HG03060 (cell line): ENCODE measurements around the gene OS9.

ENCODE experiments used
- ATAC-seq: cut with Tn5 transposase; IDR thresholded peaks from one replicate; pipeline ENCODE4 v1.9.1; 2021; ENCODE audit warnings: low read depth, moderate number of reproducible peaks; ENCODE audit not compliant: unreplicated experiment

Gene OS9

GRCh38 chr12:57750561-57751431 lies 56.9 kb downstream of the OS9 start:
- no peak for ATAC-seq

- ATAC-seq, result no peak
Observed at GRCh38 chr12:57751432-57751787, 57.5 kb downstream of the OS9 start.

GRCh38 chr12:57751788-57752667 lies 58.1 kb downstream of the OS9 start, which contains the start of gene CDK4:
TSS of gene CDK4 (minus strand) at chr12:57752310. CDS start at chr12:57751717, 593 bp downstream.
- ATAC-seq, result peak; percentile 71

GRCh38 chr12:57752668-57753000 lies 58.7 kb downstream of the OS9 start:
- ATAC-seq, result no peak

GRCh38 chr12:57753756-57754337 lies 59.9 kb downstream of the OS9 start:
- ATAC-seq, result no peak

GRCh38 chr12:57754411-57755193 lies 60.7 kb downstream of the OS9 start, which contains the start of gene MARCHF9:
TSS of gene MARCHF9 (plus strand) at chr12:57755103. CDS start at chr12:57755529, 426 bp downstream.
- ATAC-seq, result no peak

GRCh38 chr12:57755194-57755453 lies 61.2 kb downstream of the OS9 start:
- no peak for ATAC-seq

- no peak for ATAC-seq
Observed at GRCh38 chr12:57755454-57756372, 61.8 kb downstream of the OS9 start.

GRCh38 chr12:57756406-57757341 lies 62.7 kb downstream of the OS9 start:
- no peak for ATAC-seq

GRCh38 chr12:57757771-57758170 lies 63.8 kb downstream of the OS9 start:
- no peak for ATAC-seq

GRCh38 chr12:57758552-57759359 lies 64.8 kb downstream of the OS9 start:
- no peak for ATAC-seq

GRCh38 chr12:57759360-57759980 lies 65.5 kb downstream of the OS9 start:
- ATAC-seq, result no peak

GRCh38 chr12:57760347-57760982 lies 66.5 kb downstream of the OS9 start:
- no peak for ATAC-seq

GRCh38 chr12:57761391-57761998 lies 67.6 kb downstream of the OS9 start:
- ATAC-seq, result no peak

- ATAC-seq, result no peak
Observed at GRCh38 chr12:57762463-57762862, 68.5 kb downstream of the OS9 start.

- no peak for ATAC-seq
Observed at GRCh38 chr12:57763881-57764661, 70.1 kb downstream of the OS9 start.
